Endothelial cell of umbilical vein (primary cell): ENCODE data around the gene RCOR3. TPM values are rescaled to one million over a fixed set of nuclear protein-coding genes. Genes with fewer than 3 reads are reported as not detected.

ENCODE experiments used
- BruUV-seq: library from RNA; stranded (reverse); fragments of 400-500 nt; replicated peaks from 2 replicates; lab custom pipeline; 2021; lab: Mats Ljungman, UMichigan
- CTCF ChIA-PET: fragments of 300-600, 350-600 bp; sonication (Branson Sonifier 250); formaldehyde crosslinking; loops from one replicate; lab custom pipeline; 2021; ENCODE audit warnings: antibody characterized with exemption, inconsistent platforms; lab: Charles Lee
- POLR2A ChIA-PET: fragments of 300-600, 350-600 bp; sonication (Branson Sonifier 250); formaldehyde crosslinking; loops from one replicate; lab custom pipeline; 2021; ENCODE audit warnings: antibody characterized with exemption, inconsistent platforms; lab: Charles Lee
- DNase-seq: peaks from one replicate; pipeline ENCODE4 v3.0.0-alpha.2; 2011; ENCODE audit warnings: low read depth, low spot score
- FAIRE-seq: peaks from 2 replicates; lab custom pipeline; 2011; peaks lifted over from hg19 to GRCh38; lab: Jason Lieb, UNC
- H2AFZ ChIP-seq: 2 replicates; pipeline ENCODE4 v1.6.0; 2012; ENCODE audit warnings: low read depth, low read length, control low read depth, inconsistent platforms
- H3K27ac ChIP-seq: 2 replicates; pipeline ENCODE4 v1.5.1; 2011; ENCODE audit warnings: low read depth, mild to moderate bottlenecking, control low read depth, low read length, moderate library complexity; ENCODE audit not compliant: insufficient read depth
- H3K27me3 ChIP-seq, 2 experiments: 2 replicates each; pipeline versions ENCODE4 v1.6.0 to v1.6.1; 2011; ENCODE audit warnings: low read length in 2 of 2, mixed read lengths in 1 of 2; ENCODE audit not compliant: control insufficient read depth in 2 of 2, insufficient read depth in 2 of 2
- H3K36me3 ChIP-seq, 2 experiments: 2 replicates in 1 of 2; 3 replicates in 1 of 2; pipeline ENCODE4 v1.5.1; 2011; ENCODE audit warnings: low read length in 2 of 2, mild to moderate bottlenecking in 1 of 2, moderate library complexity in 1 of 2; ENCODE audit not compliant: control insufficient read depth in 2 of 2, insufficient read depth in 2 of 2; ENCODE audit errors: extremely low read depth in 1 of 2
- H3K4me1 ChIP-seq: 3 replicates; pipeline ENCODE4 v1.5.1; 2011; ENCODE audit warnings: mild to moderate bottlenecking, low read length; ENCODE audit not compliant: control insufficient read depth, insufficient read depth; ENCODE audit errors: extremely low read depth
- H3K4me2 ChIP-seq: 2 replicates; pipeline ENCODE4 v1.6.1; 2011; ENCODE audit warnings: low read length, control low read depth, mixed read lengths; ENCODE audit not compliant: insufficient read depth
- H3K4me3 ChIP-seq, 3 experiments: fragments of 200-600 bp in 1 of 3; sonication (generic), shearing (Covaris generic) in 1 of 3; replicated peaks in 1 of 3; 2 replicates each; pipeline ENCODE4 v1.5.1; 2011 to 2016; ENCODE audit warnings: control low read depth in 3 of 3, low read length in 3 of 3, mild to moderate bottlenecking in 2 of 3, inconsistent platforms in 1 of 3, low read depth in 1 of 3, moderate library complexity in 1 of 3; ENCODE audit not compliant: insufficient read depth in 1 of 3
- H3K79me2 ChIP-seq: 2 replicates; pipeline ENCODE4 v1.6.0; 2012; ENCODE audit warnings: low read length, inconsistent platforms; ENCODE audit not compliant: control insufficient read depth, insufficient read depth
- H3K9ac ChIP-seq: replicated peaks from 2 replicates; pipeline ENCODE3; 2011; ENCODE audit warnings: low read length, control low read depth; ENCODE audit not compliant: insufficient read depth; ENCODE audit errors: extremely low read depth
- H3K9me1 ChIP-seq: replicated peaks from 3 replicates; pipeline ENCODE4 v1.6.0; 2011; ENCODE audit warnings: mild to moderate bottlenecking, low read length; ENCODE audit not compliant: control insufficient read depth, insufficient read depth; ENCODE audit errors: extremely low read depth
- H3K9me3 ChIP-seq: replicated peaks from 2 replicates; pipeline ENCODE4 v1.5.1; 2012; ENCODE audit warnings: low read length, inconsistent platforms; ENCODE audit not compliant: control insufficient read depth, insufficient read depth
- H4K20me1 ChIP-seq: replicated peaks from 2 replicates; pipeline ENCODE3; 2011; ENCODE audit warnings: mild to moderate bottlenecking, low read length; ENCODE audit not compliant: control insufficient read depth, insufficient read depth; ENCODE audit errors: extremely low read depth
- JUN ChIP-seq: IDR thresholded peaks from 2 replicates; pipeline ENCODE4 v1.6.1; 2011; ENCODE audit warnings: borderline replicate concordance, low read depth; ENCODE audit not compliant: insufficient read length, insufficient read depth
- POLR2A ChIP-seq: IDR thresholded peaks from 2 replicates; pipeline ENCODE4 v1.6.1; 2012; ENCODE audit warnings: low read depth, mild to moderate bottlenecking, control low read depth, low read length
- dilution Hi-C: fragments of 300-500 bp; cut with MboI; formaldehyde crosslinking; loops from one replicate; pipeline ENCODE4 v1.15.0; 2019; ENCODE audit warnings: low sequenced_read_pairs; ENCODE audit not compliant: extremely low pct_ligation_motif_present
- intact Hi-C: fragments of 100-400 bp; cut with micrococcal nuclease; formaldehyde crosslinking; loops from one replicate; pipeline ENCODE4 v1.10.0; 2022
- polyA plus RNA-seq, 4 experiments: library from polyadenylated mRNA; depleted of rRNA in 3 of 4; stranded (reverse) in 3 of 4; unstranded in 1 of 4; fragments of >200 nt; gene quantifications; 2 replicates each; pipeline versions ENCODE4 v1.2.1 to v1.2.3, GENCODE V29; 2011 to 2012; ENCODE audit warnings: missing spikeins in 1 of 4
- total RNA-seq: library from RNA; stranded (reverse); gene quantifications from 2 replicates; pipeline ENCODE4 v1.2.3, GENCODE V29; 2021
- TF ChIP-seq, protein P1 (sequence below), 2 donors: IDR thresholded peaks; 1 replicate in 1 of 2; 2 replicates in 1 of 2; pipeline ENCODE4 v1.5.1; 2011; ENCODE audit warnings: low read length in 2 of 2, mild to moderate bottlenecking in 2 of 2, moderate library complexity in 2 of 2, control low read depth in 1 of 2, inconsistent platforms in 1 of 2, low read depth in 1 of 2; ENCODE audit not compliant: insufficient read depth in 1 of 2; ENCODE audit errors: extremely low read depth in 1 of 2

Gene RCOR3
- total and polyA plus RNA-seq, 2 donors (not counting 3 experiments of a cell fraction or from before 2014, with no cell fraction given): 24.2 to 34.0 TPM

DNA sequence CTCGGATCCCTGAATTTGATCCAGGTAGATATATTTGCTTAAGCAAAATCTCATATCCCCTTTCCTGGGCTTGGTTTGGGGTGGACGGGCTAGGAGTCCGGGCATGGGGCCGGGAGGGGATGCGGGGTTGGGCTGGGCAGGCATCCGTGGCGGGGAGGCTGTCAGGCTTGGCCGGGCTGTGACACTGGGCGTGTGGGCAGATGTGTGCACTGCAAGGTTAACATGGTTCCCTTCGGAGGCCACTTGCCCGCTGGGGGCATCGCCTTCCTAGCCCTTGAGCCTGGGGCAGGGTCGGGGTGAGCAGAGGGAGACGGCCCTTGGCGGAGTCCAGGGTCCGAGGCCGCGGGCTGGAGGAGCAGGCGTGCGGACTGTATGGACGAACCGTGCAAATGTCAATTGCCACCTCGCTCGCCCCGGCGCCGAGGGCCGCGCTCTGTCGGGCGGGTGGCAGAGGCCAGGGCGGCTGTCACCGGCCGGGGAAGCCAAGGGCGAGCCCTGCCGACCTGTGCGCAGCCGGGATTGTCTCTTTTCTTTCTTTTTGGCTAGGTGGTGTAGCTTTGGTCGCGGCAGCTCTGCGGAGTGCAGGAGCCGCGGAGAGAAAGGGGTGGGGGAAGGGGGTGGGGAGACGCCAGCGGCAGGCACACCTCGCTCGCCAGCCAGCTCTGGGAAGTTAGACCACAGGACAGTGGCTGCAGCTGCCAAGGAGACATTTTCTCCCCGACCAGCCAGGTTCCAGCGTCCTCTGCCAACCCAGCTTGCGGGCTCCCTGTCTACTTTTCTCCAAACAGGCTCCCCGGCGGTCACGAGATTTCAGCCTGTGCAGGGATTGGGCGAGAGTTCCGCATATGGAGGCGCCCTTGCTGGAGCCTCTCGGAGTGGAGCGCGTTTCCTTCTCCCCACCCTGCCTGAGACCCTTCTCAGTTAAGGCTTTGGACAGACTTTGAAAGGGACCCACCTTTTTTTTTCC lies 1.3 kb downstream of the RCOR3 start:
- H4K20me1 ChIP-seq: no peaks in the 10 kb centered on the region
- FAIRE-seq (peak; percentile 90), DNase-seq (peak; percentile 72)
- H3K9me1 ChIP-seq: no peaks in the 10 kb centered on the region
- POLR2A ChIA-PET: interaction anchor here (0.7 kb wide), 1 partner anchor 68 kb away, joined by 6 read pairs; no protein-coding TSS in a partner anchor
- H2AFZ ChIP-seq: peak overlapping the region; percentile 80
- H3K27ac ChIP-seq: no peak overlapping the region
- BruUV-seq: no TSS peak
- H3K27me3 ChIP-seq: no peaks in the 10 kb centered on the region
- peak overlapping the region; percentile 84 to 95 (median 86) for H3K4me3 ChIP-seq
- intact Hi-C loops (loop anchor here (1.0 to 2.0 kb wide), 4 partner anchors 254 to 821 kb away; no protein-coding TSS in a partner anchor), dilution Hi-C loops (no loop called here)
- CTCF ChIA-PET: interaction anchor here (1.0 to 2.1 kb wide), 3 partner anchors 63 to 254 kb away, joined by 3 to 8 read pairs (median 4); partner anchors contain the start of gene KCNH1
- peak overlapping the region; percentile 76 for H3K4me2 ChIP-seq
- H3K9ac ChIP-seq: peak overlapping the region; percentile 68
- no peaks in the 10 kb centered on the region for H3K36me3 ChIP-seq
- peaks cover 13% of the 10 kb centered on the region for H3K4me1 ChIP-seq
- TF ChIP-seq, protein P1, sequence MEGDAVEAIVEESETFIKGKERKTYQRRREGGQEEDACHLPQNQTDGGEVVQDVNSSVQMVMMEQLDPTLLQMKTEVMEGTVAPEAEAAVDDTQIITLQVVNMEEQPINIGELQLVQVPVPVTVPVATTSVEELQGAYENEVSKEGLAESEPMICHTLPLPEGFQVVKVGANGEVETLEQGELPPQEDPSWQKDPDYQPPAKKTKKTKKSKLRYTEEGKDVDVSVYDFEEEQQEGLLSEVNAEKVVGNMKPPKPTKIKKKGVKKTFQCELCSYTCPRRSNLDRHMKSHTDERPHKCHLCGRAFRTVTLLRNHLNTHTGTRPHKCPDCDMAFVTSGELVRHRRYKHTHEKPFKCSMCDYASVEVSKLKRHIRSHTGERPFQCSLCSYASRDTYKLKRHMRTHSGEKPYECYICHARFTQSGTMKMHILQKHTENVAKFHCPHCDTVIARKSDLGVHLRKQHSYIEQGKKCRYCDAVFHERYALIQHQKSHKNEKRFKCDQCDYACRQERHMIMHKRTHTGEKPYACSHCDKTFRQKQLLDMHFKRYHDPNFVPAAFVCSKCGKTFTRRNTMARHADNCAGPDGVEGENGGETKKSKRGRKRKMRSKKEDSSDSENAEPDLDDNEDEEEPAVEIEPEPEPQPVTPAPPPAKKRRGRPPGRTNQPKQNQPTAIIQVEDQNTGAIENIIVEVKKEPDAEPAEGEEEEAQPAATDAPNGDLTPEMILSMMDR (IDR thresholded peaks at IDR 0.05; ENCODE audit: extremely low read depth in 1 of 2, insufficient read depth in 1 of 2, low read depth in 1 of 2, low read length in 2 of 2): peak in 1 of 2 donors; percentile 12
- no peak for TF ChIP-seq JUN
- peak; percentile 68 for TF ChIP-seq POLR2A
- peaks cover 11% of the 10 kb centered on the region for H3K79me2 ChIP-seq
- H3K9me3 ChIP-seq: no peaks in the 10 kb centered on the region
